T-helper 2 cell treated with Interferon-gamma antibody and Interleukin-4, amounts not matched to agents 5 μg/mL and 100 μg/mL, for 36 hours (primary cell): ENCODE data around the gene ZBTB14.

Experiments used
- DNase-seq: peaks from one replicate; pipeline ENCODE4 v3.0.0; 2021; ENCODE audit warnings: low spot score
- H3K27ac Mint-ChIP-seq: one replicate; pipeline ENCODE4 v1.8.0; 2021; ENCODE audit warnings: mild to moderate bottlenecking, mixed read lengths
- H3K27me3 Mint-ChIP-seq: one replicate; pipeline ENCODE4 v1.8.0; 2021; ENCODE audit warnings: low read depth, mixed read lengths
- H3K36me3 Mint-ChIP-seq: one replicate; pipeline ENCODE4 v1.8.0; 2021; ENCODE audit warnings: low read depth, mixed read lengths
- H3K4me1 Mint-ChIP-seq: one replicate; pipeline ENCODE4 v1.8.0; 2021; ENCODE audit warnings: low read depth, mixed read lengths
- H3K4me3 Mint-ChIP-seq: one replicate; pipeline ENCODE4 v1.8.0; 2022; ENCODE audit warnings: mild to moderate bottlenecking, moderate library complexity, mixed read lengths
- H3K9me3 Mint-ChIP-seq: one replicate; pipeline ENCODE4 v1.8.0; 2021; ENCODE audit warnings: mixed read lengths

ZBTB14 gene

DNA sequence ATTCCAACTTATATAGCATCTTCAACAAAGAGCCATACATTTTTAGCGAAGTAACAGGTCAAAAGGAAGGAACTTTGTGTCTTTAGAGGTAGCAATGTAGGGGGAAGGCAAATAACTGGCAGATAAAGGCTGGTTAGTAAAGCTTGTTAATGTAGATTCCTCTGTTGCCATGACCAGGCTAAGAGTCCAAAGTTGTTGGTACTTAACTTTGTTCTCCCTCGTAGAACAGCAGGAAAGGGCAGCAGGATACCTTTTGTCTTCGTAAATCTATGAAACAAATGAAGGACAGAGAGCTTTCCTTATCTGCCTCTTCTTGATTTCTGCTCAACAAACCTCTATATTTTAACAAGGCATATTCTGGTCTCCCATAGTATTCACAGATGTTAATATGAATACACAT lies 18.6 kb downstream of the ZBTB14 start:
- no peak overlapping the region for H3K4me3 Mint-ChIP-seq
- no peaks in the 10 kb centered on the region for H3K4me1 Mint-ChIP-seq
- H3K27me3 Mint-ChIP-seq: no peaks in the 10 kb centered on the region
- no peak for DNase-seq
- H3K9me3 Mint-ChIP-seq: peaks cover 25% of the 10 kb centered on the region
- H3K27ac Mint-ChIP-seq: no peak overlapping the region
- H3K36me3 Mint-ChIP-seq: no peaks in the 10 kb centered on the region

DNA sequence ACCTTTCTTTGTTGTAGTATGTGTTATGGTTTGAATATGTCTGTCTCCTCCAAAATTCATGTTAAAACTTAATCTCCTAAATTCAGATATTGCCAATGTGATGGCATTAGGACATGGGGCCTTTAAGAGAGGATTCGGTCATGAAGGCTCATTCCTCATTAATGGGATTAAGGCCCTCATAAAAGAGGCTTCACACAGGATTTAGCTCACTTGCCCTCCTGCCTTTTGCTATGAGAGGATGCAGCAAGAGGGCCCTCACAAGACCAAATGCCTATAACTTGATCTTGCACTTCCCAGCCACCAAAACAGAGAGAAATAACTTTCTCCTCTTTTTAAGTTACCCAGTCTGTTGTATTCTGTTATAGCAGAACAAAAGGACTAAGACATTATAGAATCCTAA lies 19.7 kb downstream of the ZBTB14 start:
- Mint-ChIP-seq H3K4me1 (no peaks in the 10 kb centered on the region), H3K27me3 (no peaks in the 10 kb centered on the region), H3K9me3 (peaks cover 29% of the 10 kb centered on the region), H3K4me3 (no peak overlapping the region), H3K36me3 (no peaks in the 10 kb centered on the region), H3K27ac (no peak overlapping the region)
- no peak for DNase-seq

DNA sequence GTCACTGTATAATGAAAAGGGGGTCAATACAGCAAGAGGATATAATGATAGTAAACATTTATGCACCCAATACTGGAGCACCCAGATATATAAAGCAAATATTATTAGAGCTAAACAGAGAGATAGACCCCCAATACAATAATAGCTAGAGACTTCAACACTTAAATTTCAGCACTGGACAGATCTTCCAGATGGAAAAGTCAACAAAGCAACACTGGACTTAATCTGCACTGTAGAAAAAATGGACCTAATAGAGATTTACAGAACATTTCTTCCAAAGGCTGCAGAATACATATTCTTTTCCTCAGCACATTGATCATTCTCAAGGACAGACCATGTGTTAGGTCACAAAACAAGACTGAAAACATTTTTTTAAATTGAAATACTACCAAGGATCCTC lies 26.7 kb downstream of the ZBTB14 start:
- no peak overlapping the region for H3K27ac Mint-ChIP-seq
- no peak for DNase-seq
- no peaks in the 10 kb centered on the region for H3K27me3 Mint-ChIP-seq
- no peak overlapping the region for H3K4me3 Mint-ChIP-seq
- H3K9me3 Mint-ChIP-seq: peaks cover 33% of the 10 kb centered on the region
- H3K36me3 Mint-ChIP-seq: no peaks in the 10 kb centered on the region
- H3K4me1 Mint-ChIP-seq: no peaks in the 10 kb centered on the region

DNA sequence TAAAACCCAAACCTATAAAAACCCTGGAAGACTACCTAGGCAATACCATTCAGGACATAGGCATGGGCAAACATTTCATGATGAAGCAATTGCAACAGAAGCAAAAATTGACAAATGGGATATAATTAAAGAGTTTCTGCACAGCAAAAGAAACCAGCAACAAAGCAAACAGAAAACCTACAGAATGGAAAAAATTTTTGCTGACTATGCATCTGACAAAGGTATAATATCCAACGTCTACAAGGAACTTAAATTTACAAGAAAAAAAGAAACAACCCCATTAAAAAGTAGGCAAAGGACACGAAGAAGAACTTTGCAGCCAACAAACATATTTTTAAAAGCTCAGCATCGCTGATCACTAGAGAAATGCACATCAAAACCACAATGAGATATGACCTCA lies 28.8 kb downstream of the ZBTB14 start:
- peaks cover 46% of the 10 kb centered on the region for H3K9me3 Mint-ChIP-seq
- no peak overlapping the region for H3K4me3 Mint-ChIP-seq
- no peaks in the 10 kb centered on the region for H3K36me3 Mint-ChIP-seq
- no peaks in the 10 kb centered on the region for H3K27me3 Mint-ChIP-seq
- H3K4me1 Mint-ChIP-seq: no peaks in the 10 kb centered on the region
- no peak overlapping the region for H3K27ac Mint-ChIP-seq
- DNase-seq: no peak

DNA sequence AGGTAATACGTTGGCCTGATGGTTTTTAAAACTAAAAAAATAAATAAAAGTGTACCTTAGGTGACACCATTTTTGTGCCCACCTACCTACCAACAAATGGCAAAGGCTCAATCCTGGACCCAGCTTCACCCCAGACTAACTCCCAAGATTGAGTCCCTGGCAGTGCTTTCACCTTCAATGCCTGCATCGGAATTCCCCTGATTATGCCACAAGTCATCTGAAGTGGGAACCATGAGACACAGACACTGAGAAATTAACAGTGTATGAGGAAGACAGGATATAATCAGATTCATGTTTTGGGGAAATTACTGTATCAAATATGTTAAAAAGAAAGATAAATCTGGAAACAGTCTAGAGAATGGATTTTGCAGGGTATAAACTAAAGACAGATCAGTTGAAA lies 41.6 kb downstream of the ZBTB14 start:
- Mint-ChIP-seq H3K4me3 (no peak overlapping the region), H3K27me3 (peaks cover 2% of the 10 kb centered on the region), H3K36me3 (no peaks in the 10 kb centered on the region), H3K4me1 (no peaks in the 10 kb centered on the region), H3K27ac (no peak overlapping the region), H3K9me3 (no peaks in the 10 kb centered on the region)
- no peak for DNase-seq

DNA sequence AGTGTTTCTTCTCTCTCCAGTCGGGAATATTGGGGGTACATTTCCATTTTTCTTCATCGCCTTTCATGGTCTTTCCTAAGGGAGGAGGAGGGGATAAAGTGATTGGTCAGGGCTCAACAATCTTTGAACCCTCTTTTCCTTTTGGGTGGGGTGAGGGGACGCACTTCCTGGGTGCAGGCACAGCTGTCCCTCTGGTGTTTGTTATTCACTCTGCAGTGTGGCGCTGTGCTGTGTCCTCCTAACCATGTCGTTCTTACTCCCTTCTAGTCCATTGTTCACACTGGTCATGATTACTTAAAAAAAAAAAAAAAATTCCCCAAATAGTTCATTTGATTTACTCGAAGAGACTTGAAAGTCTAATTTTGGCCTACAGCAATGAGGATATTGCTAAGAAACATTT lies 44.4 kb downstream of the ZBTB14 start:
- H3K36me3 Mint-ChIP-seq: no peaks in the 10 kb centered on the region
- H3K27ac Mint-ChIP-seq: no peak overlapping the region
- peaks cover 1% of the 10 kb centered on the region for H3K4me1 Mint-ChIP-seq
- no peak for DNase-seq
- H3K9me3 Mint-ChIP-seq: no peaks in the 10 kb centered on the region
- no peak overlapping the region for H3K4me3 Mint-ChIP-seq
- peaks cover 2% of the 10 kb centered on the region for H3K27me3 Mint-ChIP-seq

DNA sequence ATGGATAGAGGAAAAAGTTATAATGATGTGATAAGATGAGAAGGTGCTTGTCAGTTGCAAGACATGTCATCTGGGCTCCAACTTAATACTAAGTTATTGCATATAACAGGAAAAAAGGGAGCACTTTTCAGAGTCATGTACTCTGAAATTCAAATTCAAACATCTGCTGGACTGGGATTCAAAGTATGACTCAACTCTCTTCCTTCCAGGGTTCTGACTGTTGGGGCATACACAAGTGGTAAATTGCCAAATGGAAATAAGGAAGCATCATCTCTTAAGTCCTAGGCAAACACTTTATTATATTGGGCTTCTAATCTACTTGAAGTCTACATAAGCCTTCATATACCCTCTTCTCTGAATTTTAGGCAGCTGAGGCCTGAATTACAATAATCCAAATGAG lies 44.9 kb downstream of the ZBTB14 start:
- DNase-seq: no peak
- no peak overlapping the region for H3K4me3 Mint-ChIP-seq
- H3K4me1 Mint-ChIP-seq: peaks cover 1% of the 10 kb centered on the region

DNA sequence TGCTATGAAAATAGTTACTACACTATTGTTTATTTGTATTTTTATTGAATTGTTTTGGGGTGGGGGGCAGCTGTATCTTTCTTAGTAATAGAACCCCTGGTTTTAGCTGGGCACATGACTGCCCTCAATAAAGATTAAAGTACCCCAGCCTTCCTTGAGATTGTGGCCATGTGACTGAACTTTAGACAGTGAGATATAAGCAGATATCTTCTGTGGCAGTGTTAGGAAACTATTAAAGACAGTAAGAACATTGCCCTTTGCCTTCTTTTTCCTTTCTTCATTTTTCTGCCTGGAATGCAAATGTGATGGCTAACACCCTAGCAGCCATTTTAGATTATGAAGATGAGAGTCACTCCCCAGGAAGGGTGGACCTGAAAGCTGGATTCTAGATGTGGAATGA lies 50.6 kb downstream of the ZBTB14 start:
- Mint-ChIP-seq H3K27ac (no peak overlapping the region), H3K4me1 (peaks cover 21% of the 10 kb centered on the region), H3K36me3 (peaks cover 32% of the 10 kb centered on the region), H3K27me3 (no peaks in the 10 kb centered on the region), H3K4me3 (no peak overlapping the region), H3K9me3 (no peaks in the 10 kb centered on the region)
- DNase-seq: no peak

More for the DNA sequence above, 44.9 kb downstream of the ZBTB14 start:
- Mint-ChIP-seq H3K27me3 (peaks cover 2% of the 10 kb centered on the region), H3K36me3 (no peaks in the 10 kb centered on the region), H3K27ac (no peak overlapping the region), H3K9me3 (no peaks in the 10 kb centered on the region)

DNA sequence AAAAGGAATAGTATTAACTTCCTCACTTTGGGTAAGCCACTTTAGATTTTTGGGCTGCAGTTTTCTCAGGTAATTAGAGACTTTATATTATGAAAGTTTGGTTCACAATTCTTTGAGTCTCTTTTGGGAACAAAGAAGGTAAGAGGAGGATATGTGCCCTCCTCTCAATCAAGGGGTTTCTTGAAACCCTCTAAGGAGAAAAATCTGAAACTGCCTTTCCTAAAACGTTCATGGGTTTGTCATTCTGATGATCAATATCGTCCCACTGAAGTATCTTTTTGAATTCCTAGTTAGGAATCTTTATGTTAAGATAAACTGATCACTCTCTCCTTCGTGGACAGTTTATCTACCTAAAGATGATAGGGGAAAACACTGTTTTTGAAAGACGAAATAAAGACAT lies 56.1 kb downstream of the ZBTB14 start:
- no peak for DNase-seq
- peak overlapping the region; percentile 97 for H3K4me3 Mint-ChIP-seq
- H3K36me3 Mint-ChIP-seq: peaks cover 34% of the 10 kb centered on the region
- H3K27me3 Mint-ChIP-seq: peaks cover under 1% of the 10 kb centered on the region
- peaks cover 34% of the 10 kb centered on the region for H3K4me1 Mint-ChIP-seq
- H3K9me3 Mint-ChIP-seq: no peaks in the 10 kb centered on the region
- H3K27ac Mint-ChIP-seq: peak overlapping the region; percentile 60
